Esophagus muscularis mucosa (tissue), 4 donors: Measurements from ENCODE around the gene THAP4.

Source experiments
- EP300 ChIP-seq: sonication (generic); formaldehyde crosslinking; IDR thresholded peaks from one replicate; pipeline ENCODE4 v1.6.1; 2017; ENCODE audit warnings: antibody characterized with exemption
- POLR2A ChIP-seq: fragments of 450-650 bp; IDR thresholded peaks from one replicate; pipeline ENCODE4 v1.6.1; 2017; ENCODE audit warnings: antibody characterized with exemption, moderate library complexity, mild to moderate bottlenecking, low read depth
- TF ChIP-seq, protein P1 (sequence below), 3 experiments: fragments of 200-600 bp in 2 of 3; fragments of 450-650 bp in 1 of 3; sonication (generic) in 2 of 3; IDR thresholded peaks; one replicate each; pipeline ENCODE4 v1.5.1; 2017 to 2019; ENCODE audit warnings: antibody characterized with exemption in 3 of 3, mild to moderate bottlenecking in 2 of 3, moderate library complexity in 1 of 3

DNA sequence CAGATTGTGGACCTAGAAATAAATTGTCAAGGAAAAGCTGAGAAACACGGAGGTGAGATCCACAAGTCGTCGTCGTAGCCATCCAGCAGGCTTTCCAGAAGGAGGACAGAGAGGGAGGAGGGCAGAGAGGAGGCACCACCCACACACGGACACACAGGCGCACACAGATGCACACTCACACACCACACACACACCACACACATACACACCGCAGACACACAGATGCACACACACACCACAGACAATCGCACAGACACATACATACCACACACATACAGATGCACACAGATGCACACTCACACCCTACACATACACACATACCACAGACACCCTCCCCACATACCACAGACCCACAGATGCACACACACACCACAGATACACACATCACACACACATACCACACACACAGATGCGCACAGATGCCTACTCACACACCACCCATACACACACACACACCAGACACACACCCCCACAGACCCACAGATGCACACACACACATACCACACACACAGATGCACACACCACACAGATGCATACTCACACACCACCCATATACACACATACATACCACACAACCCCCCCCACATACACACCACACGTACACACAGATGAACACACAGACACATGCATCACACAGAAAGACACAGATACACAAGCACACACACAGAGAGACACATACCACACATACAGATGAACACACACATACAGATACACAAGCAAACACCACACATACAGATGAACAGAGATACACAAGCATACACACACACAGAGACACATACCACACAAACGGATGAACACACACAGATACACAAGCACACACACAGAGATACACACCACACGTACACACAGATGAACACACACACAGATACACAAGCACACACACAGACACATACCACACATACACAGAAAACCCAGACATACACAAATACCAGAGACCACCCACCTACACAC is 91.2 kb downstream of the THAP4 start:
- TF ChIP-seq, protein P1, sequence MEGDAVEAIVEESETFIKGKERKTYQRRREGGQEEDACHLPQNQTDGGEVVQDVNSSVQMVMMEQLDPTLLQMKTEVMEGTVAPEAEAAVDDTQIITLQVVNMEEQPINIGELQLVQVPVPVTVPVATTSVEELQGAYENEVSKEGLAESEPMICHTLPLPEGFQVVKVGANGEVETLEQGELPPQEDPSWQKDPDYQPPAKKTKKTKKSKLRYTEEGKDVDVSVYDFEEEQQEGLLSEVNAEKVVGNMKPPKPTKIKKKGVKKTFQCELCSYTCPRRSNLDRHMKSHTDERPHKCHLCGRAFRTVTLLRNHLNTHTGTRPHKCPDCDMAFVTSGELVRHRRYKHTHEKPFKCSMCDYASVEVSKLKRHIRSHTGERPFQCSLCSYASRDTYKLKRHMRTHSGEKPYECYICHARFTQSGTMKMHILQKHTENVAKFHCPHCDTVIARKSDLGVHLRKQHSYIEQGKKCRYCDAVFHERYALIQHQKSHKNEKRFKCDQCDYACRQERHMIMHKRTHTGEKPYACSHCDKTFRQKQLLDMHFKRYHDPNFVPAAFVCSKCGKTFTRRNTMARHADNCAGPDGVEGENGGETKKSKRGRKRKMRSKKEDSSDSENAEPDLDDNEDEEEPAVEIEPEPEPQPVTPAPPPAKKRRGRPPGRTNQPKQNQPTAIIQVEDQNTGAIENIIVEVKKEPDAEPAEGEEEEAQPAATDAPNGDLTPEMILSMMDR (IDR thresholded peaks at IDR 0.05): no peak
- TF ChIP-seq EP300 (no peak), POLR2A (no peak)
